ENCODE results near the gene NUP205.

Gene NUP205

DNA sequence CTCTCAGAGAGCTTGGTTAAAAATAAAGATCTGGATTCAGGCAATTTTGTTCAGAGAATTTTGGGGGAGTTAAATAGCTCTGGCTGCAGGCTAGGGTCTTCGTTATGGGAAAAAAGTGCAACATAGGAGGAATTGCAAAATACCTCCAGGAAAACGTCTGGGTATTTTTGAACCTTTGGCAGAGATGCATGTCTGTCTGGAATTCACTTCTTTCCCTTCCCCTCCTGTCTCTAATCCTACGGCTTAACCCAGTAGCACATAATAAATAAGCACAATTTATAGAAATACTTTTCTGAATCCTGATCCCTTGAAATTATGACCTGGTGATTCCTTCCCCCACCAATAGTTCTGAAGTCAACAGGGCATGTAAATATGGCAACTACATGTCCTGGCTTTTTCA lies 19.3 kb upstream of the NUP205 start:
- no peak for DNase-seq

DNA sequence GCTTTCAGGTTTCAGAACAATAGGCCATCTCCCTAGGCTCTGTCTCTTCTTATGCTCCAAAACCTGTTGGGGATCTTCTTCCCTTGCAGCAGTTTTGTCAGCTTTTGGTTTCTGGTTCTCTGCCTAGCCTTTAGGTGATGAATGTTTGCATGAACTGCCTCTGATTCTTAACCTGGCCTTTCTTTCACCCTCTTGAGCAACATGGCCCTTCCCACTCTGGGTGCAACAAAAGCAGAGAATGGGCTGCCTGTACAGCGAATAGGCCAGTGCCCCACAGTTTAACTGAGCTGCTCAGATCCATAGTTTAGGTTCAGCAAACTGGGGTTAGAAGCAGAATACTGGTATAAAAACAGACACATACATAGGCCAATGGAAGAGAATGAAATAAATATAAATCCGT lies 18.1 kb upstream of the NUP205 start:
- DNase-seq: no peak

DNA sequence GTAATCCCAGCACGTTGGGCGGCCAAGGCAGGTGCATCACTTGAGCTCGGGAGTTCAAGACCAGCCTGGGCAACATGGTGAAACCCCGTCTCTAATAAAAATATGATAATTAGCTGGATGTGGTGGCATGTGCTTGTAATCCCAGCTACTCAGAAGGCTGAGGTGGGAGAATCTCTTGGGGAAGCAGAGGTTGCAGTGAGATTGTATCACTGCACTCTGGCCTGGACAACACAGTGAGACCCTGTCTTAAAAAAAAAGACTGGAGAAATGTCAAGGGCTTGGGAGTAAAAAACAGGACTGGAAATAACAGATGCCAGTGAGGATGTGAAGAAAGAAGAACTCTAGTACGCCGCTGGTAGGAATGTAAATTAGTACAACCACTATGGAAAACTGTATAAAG lies 16.7 kb upstream of the NUP205 start:
- DNase-seq: no peak

DNA sequence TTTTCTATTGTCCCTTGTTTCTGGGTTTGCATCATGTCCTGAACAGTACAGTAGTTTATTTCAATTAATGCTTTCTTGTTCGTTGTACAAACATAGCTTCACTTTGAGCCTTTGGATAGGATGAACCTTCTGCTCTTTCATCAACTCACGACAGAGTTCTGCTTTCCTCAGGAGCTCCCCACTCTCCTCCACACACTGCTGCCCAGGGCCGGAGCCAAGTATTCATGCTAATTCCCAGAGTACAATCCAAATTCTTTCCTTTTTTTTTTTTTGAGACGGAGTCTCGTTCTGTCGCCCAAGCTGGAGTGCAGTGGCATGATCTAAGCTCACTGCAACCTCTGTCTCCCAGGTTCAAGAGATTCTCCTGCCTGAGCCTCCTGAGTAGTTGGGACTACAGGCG lies 7.5 kb upstream of the NUP205 start:
- DNase-seq: no peak

DNA sequence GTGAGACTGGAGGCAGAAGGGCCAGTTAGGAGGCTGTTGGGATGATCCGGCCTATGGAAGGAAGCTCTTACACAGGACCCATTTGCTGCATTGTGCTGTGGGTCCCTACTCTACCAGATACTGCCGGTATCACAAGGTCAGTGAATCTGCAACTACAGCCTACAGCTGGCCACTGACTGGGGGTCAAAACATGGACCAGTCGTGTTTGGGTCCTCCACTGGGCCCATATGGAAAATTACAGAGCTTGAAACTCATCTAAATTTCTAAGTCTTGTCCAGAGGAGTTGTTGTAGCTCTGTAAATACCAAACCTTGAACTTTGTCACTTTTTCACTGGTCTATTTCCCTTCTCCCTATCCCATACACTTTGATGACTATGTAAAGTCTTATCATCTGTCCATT lies 5.6 kb upstream of the NUP205 start:
- no peak for DNase-seq

DNA sequence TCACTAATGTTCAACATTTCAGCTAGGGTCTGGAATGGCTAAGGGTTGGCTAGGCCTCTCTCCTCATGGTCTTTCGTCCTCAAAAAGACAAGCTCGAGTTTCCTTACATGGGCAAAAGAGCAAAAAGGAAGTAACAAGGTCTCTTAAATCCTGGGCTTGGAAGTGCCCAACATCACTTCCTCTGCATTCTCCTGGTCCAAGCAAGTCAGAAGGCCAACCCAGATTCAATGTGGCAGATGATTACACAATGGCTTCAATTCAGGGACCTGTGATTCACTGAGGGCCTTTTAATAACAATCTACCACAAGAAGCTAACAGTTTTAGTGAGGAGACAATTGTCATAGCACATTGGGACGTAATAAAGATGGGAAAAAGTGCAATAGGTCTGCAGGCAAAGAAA lies 4.4 kb upstream of the NUP205 start:
- no peak for DNase-seq

DNA sequence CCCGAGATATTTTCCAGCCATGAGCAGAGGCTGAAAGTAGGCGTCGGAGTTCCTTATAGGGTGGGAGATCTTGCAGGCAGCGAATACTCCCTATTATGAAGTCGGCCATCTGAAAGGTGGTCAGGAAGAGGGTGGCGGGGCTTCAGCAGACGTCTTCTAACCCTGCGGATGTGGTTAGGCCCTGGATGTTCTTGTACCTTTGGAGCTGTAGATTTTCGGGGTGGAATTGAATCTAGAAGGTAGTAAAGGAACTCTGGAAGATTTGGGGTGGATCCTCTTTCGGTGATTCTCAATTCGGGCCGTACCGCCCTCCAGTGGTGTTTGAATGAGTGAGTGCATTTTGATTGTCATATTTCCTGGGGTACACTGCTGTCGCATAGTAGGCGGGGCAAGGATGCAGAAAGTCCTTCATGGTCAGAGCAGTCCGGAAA lies 635 bp downstream of the NUP205 start:
- DNase-seq: peak in 43 of 56 donors; percentile 2 to 69 (median 31)

DNA sequence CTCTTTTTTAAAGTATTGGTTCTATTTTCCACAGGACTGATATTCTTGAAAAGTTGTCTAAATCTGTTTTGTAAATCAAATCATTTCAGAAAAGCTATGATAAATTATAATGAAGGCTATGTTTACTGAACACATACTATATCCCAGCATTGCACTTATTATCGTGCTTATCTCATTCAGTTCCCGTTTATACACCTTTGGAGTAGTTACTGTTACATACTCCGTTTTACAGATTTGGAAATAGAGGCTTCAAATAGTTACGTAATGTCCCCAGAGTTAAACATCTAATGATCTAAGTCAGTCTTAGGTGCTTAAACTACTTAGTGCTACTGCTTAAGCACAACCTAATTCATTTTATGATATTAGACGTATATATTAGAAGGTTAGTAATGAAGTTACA lies 1.2 kb downstream of the NUP205 start:
- DNase-seq: no peak

DNA sequence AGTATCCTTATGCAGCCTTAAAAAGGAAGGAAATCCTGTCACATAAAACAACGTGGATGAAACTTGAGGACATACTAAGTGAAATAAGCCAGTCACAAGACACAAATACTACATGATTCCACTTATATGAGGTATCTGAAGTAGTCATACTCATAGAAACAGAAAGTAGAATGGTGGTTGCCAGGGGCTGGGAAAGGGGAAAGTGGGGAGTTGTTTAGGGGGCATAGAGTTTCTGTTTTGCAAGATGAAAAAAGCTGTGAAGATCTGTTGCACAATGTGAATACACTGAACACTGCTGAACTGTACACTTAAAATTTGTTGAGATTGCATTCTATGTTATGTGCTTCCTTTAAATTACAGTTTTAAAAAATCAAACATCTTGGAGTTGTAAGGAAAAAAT lies 2.9 kb downstream of the NUP205 start:
- DNase-seq: no peak

DNA sequence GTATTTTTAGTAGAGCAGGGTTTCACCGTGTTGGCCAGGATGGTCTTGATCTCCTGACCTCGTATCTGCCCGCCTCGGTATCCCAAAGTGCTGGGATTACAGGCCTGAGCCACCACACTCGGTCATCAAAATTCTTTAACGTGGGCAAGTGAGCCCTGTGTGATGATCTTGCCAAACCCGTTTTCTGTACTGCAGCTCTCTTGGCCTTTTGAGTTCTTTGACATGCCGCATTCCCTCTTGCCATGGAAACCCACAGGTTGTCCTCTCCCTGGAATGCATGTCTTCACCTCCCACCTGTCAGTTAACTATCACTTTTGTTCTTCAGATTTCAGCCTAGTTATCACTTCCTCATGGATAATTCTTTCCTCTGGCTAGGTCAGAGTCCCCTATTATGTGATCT lies 5.0 kb downstream of the NUP205 start:
- no peak for DNase-seq

DNA sequence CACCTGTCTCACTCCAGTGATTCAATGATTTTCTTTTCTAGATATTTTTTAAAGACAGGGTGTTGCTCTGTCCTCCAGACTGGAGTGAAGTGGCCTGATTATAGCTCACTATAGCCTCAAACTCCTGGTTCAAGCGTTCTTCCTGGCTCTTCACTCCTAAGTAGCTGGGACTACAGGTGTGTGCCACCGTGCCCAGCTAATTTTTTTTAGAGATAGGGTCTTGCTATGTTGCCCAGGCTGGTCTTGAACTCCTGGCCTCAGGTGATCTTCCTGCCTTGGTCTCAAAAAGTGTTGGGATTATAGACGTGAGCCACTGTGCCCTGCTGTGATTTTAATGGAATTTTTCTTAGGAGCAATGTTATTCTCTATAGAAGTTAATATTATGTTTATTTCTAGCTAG lies 14.1 kb downstream of the NUP205 start:
- DNase-seq: no peak

DNA sequence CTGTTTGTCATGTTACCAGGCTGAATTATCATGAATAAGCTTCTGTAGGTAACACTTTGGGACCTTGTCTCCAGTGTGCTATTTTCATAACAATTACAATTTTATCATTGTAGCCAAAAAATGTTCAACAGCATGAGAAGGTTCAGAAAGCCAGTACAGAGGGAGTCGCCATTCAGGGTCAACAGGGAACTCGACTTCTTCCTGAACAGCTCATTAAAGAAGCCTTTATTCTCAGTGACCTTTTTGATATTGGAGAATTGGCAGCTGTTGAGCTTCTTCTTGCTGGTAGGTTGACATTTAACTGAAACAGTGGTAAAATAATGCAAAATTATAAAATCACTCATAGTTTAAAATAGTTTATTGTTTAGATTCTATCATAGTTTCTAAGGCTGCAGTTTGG lies 15.8 kb downstream of the NUP205 start:
- DNase-seq: no peak

DNA sequence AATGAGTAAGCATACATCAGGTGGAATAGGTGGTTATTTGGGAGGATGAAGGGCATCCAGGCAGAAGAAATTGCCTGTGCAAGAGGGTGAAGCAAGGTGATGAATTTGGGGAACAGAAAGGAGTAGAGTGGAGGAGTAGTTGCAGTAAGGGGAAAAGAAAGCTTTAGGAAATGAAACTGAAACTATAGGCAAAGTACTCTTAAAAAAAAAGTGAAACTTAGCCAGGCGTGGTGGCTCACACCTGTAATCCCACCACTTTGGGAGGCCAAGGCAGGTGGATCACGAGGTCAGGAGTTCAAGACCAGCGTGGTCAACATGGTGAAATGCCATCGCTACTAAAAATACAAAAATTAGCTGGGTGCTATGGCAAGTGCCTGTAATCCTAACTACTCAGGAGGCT lies 17.6 kb downstream of the NUP205 start:
- DNase-seq: no peak

DNA sequence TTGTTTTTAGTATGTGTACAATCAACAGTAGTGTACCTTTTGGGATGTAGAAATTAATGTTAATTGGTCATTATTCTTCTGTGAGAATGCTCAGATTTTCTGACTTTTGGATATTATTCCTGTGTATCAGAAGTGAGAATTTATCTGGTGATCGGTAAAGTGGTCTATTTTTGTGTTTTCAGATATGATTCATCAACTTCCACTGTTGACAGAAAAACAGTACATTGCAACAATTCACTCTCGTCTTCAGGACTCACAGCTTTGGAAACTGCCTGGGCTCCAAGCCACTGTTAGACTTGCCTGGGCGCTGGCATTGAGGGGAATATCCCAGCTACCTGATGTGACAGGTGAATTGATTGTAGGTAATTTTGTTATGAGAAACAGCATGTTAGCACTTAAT lies 20.9 kb downstream of the NUP205 start:
- no peak for DNase-seq

DNA sequence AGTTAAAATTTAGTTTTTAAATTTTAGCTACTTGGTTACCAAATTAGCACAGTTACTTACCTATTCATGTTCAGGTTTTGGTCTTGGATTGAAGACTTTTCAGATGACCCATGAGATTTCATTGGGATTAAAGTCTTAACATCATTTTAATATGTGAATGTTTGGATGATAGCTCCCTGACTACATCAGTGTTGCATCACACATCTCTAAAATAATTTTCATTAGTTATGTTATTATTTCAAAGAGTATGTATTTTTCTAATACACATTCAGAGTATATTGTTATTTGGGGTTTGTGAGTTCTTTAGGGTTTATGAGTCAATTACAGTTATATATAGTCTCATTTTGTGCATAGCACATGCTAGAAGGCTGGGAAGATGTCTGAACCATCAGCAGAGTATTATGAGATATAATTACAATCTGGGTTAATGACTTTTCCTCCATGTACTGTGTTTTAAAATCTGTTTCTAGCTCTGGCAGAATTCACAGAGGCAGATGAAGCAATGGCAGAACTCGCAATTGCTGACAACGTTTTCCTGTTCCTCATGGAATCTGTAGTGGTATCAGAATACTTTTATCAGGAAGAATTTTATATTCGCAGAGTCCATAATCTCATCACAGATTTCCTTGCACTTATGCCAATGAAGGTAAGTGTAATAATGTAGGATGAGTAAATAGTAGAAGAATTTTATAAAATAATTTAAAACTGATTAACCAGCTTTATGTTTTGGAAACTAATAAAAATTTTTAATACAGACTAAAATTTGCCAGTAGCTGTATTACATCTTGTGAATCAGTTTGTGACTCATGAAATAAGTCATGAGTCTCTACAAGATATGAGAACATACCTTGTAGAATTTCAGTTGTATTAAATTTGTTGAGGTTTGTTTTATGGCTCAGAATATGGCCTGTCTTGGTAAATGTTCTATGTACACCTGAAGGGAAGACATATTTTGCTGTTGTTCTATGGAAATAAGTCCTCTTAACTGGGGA lies 26.9 kb downstream of the NUP205 start:
- no peak for DNase-seq

DNA sequence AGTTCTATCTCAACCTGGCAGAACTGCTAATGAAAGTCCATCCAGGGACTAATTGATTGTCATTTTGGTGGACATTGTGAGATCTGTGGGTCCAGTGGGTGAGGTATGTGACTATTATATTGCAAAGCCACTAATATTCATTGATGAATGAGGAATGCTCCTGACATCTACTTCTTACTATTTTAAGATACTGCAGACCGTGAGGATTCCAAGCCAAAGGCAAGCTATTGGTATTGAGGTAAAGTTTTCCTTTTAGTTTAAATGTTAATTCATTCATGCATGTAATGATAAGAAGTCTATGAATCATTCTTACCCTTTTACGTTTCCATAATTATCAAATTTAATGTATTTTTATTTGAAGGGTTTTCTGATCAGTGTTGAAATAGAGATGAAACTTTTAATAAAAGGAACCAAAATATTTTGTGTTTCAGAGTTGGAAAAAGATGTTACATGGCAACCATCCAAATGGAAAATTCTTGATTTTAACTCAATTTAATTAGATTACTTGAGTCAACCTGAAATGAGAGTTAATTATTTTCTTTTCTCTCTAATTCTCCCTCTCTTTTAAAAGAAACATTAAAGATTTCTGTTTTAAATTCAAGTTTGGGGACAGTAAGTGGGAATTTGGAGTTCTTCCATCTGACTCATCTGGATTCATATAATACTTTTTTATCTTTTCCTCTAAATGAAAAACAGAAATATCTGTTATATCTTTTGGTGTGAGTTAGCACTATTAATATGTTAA lies 39.6 kb downstream of the NUP205 start:
- no peak for DNase-seq

DNA sequence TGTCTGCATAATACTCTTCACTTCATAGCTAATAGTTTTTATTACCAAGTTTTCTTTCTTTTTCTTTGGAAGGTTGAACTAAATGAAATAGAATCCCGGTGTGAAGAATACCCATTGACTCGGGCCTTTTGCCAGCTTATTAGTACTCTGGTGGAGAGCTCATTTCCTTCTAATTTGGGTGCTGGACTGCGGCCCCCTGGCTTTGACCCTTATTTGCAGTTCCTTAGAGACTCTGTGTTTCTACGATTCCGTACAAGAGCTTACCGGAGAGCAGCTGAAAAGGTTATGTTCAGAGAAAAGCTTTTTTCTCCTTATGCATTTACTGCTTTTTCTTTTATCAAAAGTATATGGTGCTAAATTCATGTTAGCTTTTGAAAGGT lies 40.2 kb downstream of the NUP205 start:
- DNase-seq: peak in 36 of 56 donors; percentile 0 to 71 (median 18)

DNA sequence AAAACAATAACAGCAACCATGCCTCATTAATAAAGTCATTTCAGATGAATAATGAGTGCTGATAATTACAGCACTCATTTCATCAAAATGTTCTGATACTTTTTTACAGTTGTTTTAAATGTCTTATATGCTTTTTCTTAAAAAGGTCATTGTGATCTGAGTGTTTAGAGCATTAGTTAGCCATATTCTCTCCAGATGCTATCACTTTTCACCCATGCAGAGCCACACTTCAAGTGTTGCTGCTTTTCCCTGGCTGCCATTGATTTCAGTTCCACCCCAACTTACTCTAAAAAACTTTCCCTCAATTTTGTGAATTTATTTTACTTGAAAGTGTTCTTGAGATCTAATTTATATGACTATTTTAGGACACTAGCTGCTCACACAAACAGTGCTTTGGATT lies 41.8 kb downstream of the NUP205 start:
- no peak for DNase-seq

DNA sequence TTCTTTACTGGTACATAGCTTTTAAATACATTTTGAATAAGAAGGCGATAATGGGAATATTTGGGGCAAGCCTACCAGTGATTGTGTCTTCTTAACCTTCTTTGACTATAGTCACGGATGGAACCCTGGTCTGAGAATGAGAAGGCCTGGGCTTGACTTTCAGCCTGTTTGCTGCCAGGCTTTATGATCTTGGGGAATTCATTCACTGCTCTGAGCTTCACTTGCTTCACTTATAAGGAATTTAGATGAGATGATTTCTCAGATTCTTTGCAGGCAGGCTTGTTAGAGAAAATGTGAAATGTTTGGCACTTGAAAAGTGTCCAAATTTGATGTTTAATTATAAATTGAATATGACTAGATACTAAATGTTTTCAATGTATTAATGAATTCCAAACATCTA lies 42.5 kb downstream of the NUP205 start:
- no peak for DNase-seq

DNA sequence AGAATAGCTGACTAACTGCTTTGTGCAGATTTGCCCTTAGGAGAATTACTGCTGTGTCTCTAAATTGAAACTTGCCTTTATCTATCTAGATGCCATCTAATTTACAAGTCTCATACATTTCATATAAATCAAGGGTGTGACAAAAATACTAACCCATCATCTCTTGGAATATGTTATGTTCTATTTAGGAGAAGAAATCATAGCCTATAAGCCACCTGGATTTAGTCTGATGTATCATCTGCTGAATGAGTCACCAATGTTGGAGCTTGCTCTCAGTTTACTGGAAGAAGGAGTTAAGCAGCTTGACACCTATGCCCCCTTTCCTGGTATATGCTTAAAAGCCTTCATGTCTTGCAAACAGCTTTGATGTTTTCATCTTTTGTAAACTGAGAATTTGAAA lies 43.5 kb downstream of the NUP205 start:
- DNase-seq: no peak

DNA sequence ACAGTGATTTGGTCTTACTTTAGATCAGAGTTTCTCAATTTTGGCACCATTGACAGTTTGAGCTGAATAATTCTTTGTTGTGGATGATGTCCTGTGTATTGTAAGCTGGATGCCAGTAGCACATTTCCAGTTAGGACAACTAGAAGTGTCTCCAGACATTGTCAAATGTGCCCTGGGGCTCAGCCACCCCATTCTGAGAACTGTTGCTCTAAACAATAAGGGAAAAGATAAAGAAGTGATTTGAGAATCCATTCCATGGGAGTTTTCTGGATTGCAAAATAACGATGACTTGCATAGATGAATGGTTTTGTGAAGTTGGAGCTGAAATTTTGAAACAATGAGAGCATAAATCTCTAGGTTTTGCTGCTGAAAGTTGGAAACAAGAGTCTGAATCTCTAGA lies 44.6 kb downstream of the NUP205 start:
- DNase-seq: peak in 9 of 56 donors; percentile 1 to 41 (median 2)

DNA sequence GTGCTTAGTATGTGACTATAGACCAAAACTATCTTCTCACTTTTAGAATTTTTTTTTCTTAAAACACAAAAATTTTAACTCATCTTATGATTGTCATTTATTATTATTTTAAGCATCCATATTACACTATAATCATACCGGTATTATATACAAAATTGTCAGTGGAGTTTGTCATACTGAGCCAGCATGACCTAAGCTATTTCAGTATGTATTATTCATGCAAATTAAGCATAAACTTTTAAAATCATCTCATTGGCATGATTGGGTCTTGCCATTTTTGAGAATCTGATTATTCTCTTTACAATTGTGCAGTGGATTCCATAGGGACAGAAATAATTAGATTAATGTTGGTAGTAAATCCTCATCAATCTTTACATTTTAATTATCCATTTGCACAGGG lies 58.4 kb downstream of the NUP205 start:
- no peak for DNase-seq

DNA sequence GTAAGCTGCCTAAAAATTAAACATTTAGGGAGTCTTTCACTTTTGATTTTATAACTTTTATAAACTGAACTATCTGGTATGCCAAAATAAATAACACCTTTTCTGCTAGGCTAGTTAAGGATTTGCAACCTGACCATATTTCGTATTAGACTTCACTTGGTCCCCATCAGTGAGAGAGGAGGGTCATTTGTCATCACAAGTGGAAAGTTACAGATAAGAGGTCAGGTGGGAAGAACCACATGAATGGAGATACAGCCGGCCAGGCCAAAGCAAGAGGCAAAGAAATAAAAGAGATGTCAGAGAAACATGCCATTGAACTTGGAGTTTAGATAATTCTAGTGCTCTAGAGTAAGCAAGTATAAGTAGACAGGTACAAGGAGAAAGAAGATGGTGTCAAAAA lies 60.1 kb downstream of the NUP205 start:
- DNase-seq: no peak

Data from amygdala (tissue), 56 donors.